ENCODE data around the gene RBM22.
A peak's percentile ranks its signal among the peaks of the same experiment; 100 is the strongest.

RBM22 gene

DNA sequence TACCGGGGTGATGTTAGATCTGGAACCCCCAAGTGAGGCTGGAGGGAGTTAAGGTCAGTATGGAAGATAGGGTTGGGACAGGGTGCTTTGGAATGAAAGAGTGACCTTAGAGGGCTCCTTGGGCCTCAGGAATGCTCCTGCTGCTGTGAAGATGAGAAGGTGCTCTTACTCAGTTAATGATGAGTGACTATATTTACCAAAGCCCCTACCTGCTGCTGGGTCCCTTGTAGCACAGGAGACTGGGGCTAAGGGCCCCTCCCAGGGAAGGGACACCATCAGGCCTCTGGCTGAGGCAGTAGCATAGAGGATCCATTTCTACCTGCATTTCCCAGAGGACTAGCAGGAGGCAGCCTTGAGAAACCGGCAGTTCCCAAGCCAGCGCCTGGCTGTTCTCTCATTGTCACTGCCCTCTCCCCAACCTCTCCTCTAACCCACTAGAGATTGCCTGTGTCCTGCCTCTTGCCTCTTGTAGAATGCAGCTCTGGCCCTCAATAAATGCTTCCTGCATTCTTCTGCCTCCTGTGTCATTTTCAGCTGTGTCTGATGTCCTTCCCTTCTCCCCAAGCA lies 42.1 kb downstream of the RBM22 start:
- peaks cover 12% of the 10 kb centered on the region for H3K27me3 ChIP-seq (ENCODE audit: insufficient read depth, low read length)
- no peak overlapping the region for H3K4me3 ChIP-seq (ENCODE audit: low read length)
- no peaks in the 10 kb centered on the region for H3K36me3 ChIP-seq (ENCODE audit: insufficient read depth, low read depth, low read length)
- no peak overlapping the region for H3K27ac ChIP-seq (ENCODE audit: low read length)
- H3K9ac ChIP-seq (ENCODE audit: low read depth, low read length), result no peak overlapping the region
- H3K4me1 ChIP-seq (ENCODE audit: insufficient read depth, low read length), result peaks cover 7% of the 10 kb centered on the region; the same call in 1 of the 2 replicates
- no peaks in the 10 kb centered on the region for H3K9me3 ChIP-seq (ENCODE audit: insufficient read depth, low read depth, low read length)

DNA sequence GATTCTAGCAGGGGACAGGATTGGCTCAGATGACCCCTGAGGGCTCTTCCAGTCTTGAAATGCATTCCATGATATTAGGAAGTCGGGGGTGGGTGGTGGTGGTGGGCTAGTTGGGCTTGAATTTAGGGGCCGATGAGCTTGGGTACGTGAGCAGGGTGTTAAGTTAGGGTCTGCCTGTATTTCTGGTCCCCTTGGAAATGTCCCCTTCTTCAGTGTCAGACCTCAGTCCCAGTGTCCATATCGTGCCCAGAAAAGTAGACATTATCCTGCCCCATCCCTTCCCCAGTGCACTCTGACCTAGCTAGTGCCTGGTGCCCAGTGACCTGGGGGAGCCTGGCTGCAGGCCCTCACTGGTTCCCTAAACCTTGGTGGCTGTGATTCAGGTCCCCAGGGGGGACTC lies 42.7 kb downstream of the RBM22 start:
- Histone ChIP-seq H3K4me3 (ENCODE audit: low read length) (no peak overlapping the region), H3K36me3 (ENCODE audit: insufficient read depth, low read depth, low read length) (no peaks in the 10 kb centered on the region), H3K27ac (ENCODE audit: low read length) (no peak overlapping the region), H3K27me3 (ENCODE audit: insufficient read depth, low read length) (peaks cover 12% of the 10 kb centered on the region), H3K4me1 (ENCODE audit: insufficient read depth, low read length) (peaks cover 7% of the 10 kb centered on the region; the same call in 1 of the 2 replicates), H3K9ac (ENCODE audit: low read depth, low read length) (no peak overlapping the region), H3K9me3 (ENCODE audit: insufficient read depth, low read depth, low read length) (no peaks in the 10 kb centered on the region)

DNA sequence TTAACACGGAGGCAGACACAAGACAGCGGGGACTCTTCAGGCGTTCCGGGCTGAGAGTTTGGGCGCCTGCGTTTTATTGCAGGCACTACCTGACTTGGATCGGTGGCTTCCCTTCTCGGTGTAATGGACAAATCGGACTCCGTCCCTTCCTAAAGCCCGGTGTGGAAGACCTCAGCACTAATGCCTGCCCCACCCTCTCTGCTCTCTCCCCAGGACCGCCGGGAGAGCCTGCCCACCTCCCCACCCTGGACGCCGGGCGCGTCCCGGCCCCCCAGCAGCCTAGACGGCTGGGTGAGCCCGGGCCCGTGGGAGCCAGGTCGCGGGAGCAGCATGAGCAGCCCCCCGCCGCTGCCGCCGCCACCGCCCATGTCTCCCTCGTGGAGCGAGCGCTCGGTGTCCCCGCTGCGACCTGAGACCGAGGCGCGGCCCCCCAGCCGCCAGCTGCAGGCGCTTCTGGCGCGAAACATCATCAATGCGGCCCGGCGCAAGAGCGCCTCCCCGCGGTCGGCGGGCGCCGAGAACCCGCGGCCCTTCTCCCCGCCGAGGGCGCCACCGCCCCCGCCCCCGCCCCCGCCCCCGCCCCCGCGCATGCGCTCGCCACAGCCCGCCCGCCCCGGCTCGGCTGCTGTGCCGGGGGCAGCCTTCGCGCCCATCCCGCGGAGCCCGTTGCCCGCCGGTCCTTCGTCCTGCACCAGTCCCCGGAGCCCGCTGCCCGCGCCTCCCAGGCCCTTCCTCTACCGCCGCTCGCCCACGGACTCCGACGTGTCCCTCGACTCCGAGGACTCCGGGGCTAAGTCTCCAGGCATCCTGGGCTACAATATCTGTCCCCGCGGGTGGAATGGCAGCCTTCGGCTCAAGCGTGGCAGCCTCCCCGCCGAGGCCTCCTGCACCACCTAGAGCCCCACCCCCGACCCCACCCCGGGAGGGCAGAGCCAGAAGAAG lies 44.4 kb downstream of the RBM22 start:
- peak overlapping the region; percentile 85; the same call in 1 of the 2 replicates for H3K9ac ChIP-seq (ENCODE audit: low read depth, low read length)
- peaks cover 11% of the 10 kb centered on the region for H3K4me1 ChIP-seq (ENCODE audit: insufficient read depth, low read length)
- peaks cover 12% of the 10 kb centered on the region for H3K27me3 ChIP-seq (ENCODE audit: insufficient read depth, low read length)
- H3K36me3 ChIP-seq (ENCODE audit: insufficient read depth, low read depth, low read length), result no peaks in the 10 kb centered on the region
- no peaks in the 10 kb centered on the region for H3K9me3 ChIP-seq (ENCODE audit: insufficient read depth, low read depth, low read length)
- no peak overlapping the region for H3K27ac ChIP-seq (ENCODE audit: low read length)
- peak overlapping the region; percentile 78 for H3K4me3 ChIP-seq (ENCODE audit: low read length)

DNA sequence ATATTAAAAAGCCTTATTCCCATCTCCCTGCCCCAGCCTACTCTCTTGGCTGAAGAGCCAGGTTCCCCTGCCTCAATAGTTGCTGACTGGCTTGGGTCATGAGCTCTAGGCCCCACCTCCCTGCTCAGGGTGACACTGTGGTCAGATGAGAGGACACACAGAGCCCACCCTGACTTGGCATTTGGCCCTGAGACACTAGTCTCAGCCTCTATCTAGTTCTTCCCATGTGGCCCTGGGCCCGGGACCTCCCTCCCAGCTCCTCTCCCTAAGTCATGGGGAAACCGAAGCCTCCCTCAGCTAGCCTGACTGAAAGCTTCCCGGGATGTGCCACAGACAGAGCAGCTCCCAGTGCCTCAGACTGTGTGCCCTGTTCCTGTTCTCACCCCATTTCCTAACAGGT lies 45.6 kb downstream of the RBM22 start:
- no peak overlapping the region for H3K27ac ChIP-seq (ENCODE audit: low read length)
- no peak overlapping the region for H3K9ac ChIP-seq (ENCODE audit: low read depth, low read length)
- H3K4me1 ChIP-seq (ENCODE audit: insufficient read depth, low read length), result peaks cover 8% of the 10 kb centered on the region

DNA sequence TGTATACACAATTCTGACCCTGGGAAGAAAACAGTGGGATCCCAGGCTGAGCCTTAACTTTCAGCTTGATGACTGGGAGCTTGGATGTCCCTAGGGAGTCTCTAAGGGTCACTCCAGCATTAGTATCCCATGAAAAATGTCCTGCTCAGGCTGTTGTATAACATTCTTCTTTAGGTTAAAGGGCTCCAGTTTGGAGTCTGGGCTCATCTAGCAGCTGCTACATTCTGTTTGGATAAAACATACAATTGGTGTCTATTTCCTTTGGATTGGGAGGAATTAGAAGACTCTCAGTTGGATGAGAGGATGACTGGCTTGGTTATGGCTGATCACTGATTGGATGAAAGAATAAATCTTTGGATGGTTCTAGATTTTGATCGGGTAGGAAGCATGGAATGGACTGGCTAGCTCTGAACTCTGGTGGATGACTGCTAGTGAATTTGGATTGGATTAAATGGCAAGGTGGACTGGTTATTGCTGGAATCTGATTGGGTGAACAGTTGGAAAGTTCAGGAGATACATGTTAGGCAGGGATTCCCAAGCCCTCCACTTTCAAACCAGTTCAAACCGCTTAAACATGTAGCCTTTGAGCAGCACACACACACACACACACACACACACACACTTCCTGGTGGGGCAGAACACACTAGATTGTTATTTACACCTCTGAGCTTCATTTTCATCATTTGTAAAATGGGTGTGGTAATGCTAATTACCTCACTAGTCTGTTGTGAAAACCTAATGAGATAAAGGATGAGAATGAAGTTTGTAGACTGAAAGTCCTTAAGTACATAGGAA lies 46.9 kb downstream of the RBM22 start:
- no peak overlapping the region for H3K4me3 ChIP-seq (ENCODE audit: low read length)
- H3K36me3 ChIP-seq (ENCODE audit: insufficient read depth, low read depth, low read length), result no peaks in the 10 kb centered on the region
- H3K4me1 ChIP-seq (ENCODE audit: insufficient read depth, low read length), result peaks cover 8% of the 10 kb centered on the region
- H3K9ac ChIP-seq (ENCODE audit: low read depth, low read length), result no peak overlapping the region
- no peak overlapping the region for H3K27ac ChIP-seq (ENCODE audit: low read length)
- no peaks in the 10 kb centered on the region for H3K9me3 ChIP-seq (ENCODE audit: insufficient read depth, low read depth, low read length)
- peaks cover 12% of the 10 kb centered on the region for H3K27me3 ChIP-seq (ENCODE audit: insufficient read depth, low read length)

More for the DNA sequence above, 45.6 kb downstream of the RBM22 start:
- Histone ChIP-seq H3K36me3 (ENCODE audit: insufficient read depth, low read depth, low read length) (no peaks in the 10 kb centered on the region), H3K4me3 (ENCODE audit: low read length) (no peak overlapping the region), H3K9me3 (ENCODE audit: insufficient read depth, low read depth, low read length) (no peaks in the 10 kb centered on the region), H3K27me3 (ENCODE audit: insufficient read depth, low read length) (peaks cover 12% of the 10 kb centered on the region)

DNA sequence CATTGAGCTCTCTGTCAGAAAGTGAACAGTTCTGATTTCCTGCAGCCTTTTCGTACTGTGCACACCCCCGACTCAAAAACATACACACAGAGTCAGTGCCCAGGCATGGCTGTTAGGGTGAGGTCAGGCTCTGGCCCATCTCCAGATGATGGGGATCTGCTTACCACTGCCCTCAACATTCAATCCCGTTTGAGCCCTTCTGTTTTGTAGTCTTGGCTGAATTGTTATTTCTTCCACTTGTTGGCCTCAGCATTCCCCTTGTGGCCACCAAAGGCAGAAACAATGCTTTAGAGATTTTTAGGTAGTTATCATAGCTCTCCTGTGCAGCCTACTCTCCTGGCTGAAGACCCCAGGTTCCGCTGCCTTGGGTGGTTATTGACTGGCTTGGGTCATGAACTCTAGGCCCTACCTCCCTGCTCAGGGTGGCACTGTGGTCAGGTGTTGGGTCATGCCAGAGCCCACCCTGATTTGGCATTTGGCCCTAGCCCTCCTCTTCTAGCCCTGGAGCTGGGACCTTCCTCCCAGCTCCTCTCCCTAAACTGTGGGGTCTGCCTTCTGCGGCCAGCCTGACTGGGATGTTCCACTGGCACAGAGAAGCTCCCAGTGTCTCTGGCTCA lies 47.6 kb downstream of the RBM22 start:
- Histone ChIP-seq H3K27ac (ENCODE audit: low read length) (no peak overlapping the region), H3K4me3 (ENCODE audit: low read length) (no peak overlapping the region), H3K9ac (ENCODE audit: low read depth, low read length) (no peak overlapping the region), H3K27me3 (ENCODE audit: insufficient read depth, low read length) (peaks cover 12% of the 10 kb centered on the region), H3K4me1 (ENCODE audit: insufficient read depth, low read length) (peaks cover 8% of the 10 kb centered on the region), H3K9me3 (ENCODE audit: insufficient read depth, low read depth, low read length) (no peaks in the 10 kb centered on the region), H3K36me3 (ENCODE audit: insufficient read depth, low read depth, low read length) (no peaks in the 10 kb centered on the region)

DNA sequence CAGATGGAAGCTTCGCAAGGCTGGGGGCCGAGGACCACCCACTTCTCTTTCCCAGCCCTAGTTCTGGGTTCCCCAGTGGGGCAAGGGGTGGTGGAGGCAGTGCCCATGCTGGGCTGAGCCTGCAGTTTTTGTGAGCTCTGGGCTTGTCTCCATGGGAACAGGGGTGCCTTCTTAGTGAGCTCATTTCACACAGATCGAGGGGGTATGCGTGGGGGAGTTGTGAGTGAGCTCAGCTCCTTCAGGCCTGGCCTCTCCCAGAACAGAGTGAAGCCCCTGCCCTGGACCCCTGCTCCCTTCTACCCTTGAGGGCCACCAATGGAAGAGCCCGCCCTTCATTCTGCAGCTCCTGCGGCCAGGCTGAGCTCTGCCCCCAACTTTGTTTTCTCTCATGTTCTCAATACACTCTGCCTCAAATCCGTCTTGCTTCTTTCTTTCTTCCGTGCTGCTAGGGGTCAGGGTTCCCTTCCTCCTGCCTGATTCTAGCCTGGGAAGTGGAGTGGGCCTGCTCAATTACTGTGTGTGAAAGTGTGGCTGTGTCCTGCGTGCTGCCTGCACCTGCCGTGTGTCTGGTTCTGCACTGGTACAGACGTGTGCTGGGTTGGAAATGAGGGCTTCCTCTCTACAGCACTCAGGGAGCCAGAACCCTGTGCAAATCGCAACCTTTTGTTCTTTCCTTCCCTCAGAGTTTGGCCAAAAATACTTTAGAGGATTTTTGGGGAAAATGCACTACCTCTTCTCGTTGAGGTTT lies 48.8 kb downstream of the RBM22 start:
- Histone ChIP-seq H3K9me3 (ENCODE audit: insufficient read depth, low read depth, low read length) (no peaks in the 10 kb centered on the region), H3K4me1 (ENCODE audit: insufficient read depth, low read length) (peaks cover 6% of the 10 kb centered on the region), H3K4me3 (ENCODE audit: low read length) (no peak overlapping the region), H3K27ac (ENCODE audit: low read length) (no peak overlapping the region), H3K36me3 (ENCODE audit: insufficient read depth, low read depth, low read length) (no peaks in the 10 kb centered on the region), H3K27me3 (ENCODE audit: insufficient read depth, low read length) (peaks cover 2% of the 10 kb centered on the region), H3K9ac (ENCODE audit: low read depth, low read length) (no peak overlapping the region)

DNA sequence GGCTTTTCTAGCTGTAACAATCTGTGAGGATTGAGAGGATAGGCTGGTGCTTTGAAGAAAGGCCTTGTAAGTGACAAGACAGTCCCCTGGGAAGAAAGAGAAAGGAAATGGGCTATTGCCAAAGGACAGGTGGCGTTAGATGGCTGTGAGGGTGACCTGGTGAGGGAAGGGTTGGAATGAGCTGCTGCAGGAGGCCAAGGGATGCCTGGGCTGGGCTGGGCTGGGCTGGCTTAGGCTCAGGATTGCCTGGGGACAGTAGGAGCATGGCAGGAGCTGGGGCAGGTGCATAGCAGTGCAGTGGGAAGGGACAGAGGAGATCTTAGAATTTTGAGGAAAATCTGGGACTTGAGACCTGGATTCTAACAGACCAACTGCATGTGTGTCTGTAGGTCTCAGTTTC lies 49.5 kb downstream of the RBM22 start:
- no peaks in the 10 kb centered on the region for H3K9me3 ChIP-seq (ENCODE audit: insufficient read depth, low read depth, low read length)
- no peaks in the 10 kb centered on the region for H3K36me3 ChIP-seq (ENCODE audit: insufficient read depth, low read depth, low read length)
- H3K27ac ChIP-seq (ENCODE audit: low read length), result no peak overlapping the region
- no peak overlapping the region for H3K9ac ChIP-seq (ENCODE audit: low read depth, low read length)
- no peak overlapping the region for H3K4me3 ChIP-seq (ENCODE audit: low read length)
- H3K4me1 ChIP-seq (ENCODE audit: insufficient read depth, low read length), result peaks cover 5% of the 10 kb centered on the region; the same call in 1 of the 2 replicates
- H3K27me3 ChIP-seq (ENCODE audit: insufficient read depth, low read length), result no peaks in the 10 kb centered on the region

DNA sequence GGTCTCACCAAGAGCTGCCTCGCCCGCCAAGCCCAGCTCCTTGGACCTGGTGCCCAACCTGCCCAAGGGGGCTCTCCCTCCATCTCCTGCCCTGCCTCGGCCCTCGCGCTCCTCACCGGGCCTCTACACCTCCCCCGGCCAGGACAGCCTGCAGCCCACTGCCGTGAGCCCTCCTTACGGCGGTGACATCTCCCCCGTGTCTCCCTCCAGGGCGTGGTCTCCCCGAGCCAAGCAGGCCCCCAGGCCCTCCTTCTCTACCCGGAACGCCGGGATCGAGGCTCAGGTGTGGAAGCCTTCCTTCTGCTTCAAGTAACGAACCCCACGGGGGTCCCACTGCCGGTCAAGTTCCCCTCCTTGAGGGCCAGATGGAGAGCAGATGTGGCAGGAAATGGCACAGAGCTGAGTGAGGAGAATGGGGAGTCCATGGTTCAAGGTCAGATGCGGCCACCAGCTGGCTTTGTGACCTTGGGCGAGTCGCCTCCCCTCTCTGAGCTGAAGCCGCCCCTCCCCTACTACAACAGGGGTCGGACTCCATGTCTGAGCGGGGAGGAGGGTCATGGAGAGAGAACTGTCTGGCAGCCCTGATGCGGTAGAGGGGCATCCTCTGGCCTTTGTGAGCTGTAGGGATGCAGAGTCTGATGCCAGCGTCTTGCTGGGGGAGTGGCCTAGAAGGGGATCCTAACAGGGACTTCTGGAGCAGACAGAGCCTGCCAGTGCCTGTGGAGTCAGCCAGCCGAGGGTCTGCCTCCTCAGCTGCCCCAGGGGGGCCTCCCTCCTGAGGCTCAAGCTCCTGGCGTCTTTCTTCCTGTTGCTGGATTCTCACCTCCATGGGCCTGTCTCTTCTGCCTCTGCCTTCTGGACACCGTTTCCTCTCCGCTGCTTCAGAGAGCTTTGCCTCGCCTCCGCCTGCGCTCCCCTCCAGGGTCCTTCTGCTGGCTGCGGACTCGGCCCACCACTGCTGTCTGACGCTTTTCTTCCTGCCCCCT lies 50.5 kb downstream of the RBM22 start:
- H3K4me3 ChIP-seq (ENCODE audit: low read length), result no peak overlapping the region
- H3K36me3 ChIP-seq (ENCODE audit: insufficient read depth, low read depth, low read length), result no peaks in the 10 kb centered on the region
- no peaks in the 10 kb centered on the region for H3K27me3 ChIP-seq (ENCODE audit: insufficient read depth, low read length)
- H3K9me3 ChIP-seq (ENCODE audit: insufficient read depth, low read depth, low read length), result no peaks in the 10 kb centered on the region
- peaks cover 7% of the 10 kb centered on the region; the same call in 1 of the 2 replicates for H3K4me1 ChIP-seq (ENCODE audit: insufficient read depth, low read length)
- H3K9ac ChIP-seq (ENCODE audit: low read depth, low read length), result no peak overlapping the region
- no peak overlapping the region for H3K27ac ChIP-seq (ENCODE audit: low read length)

All from iPS-20b (cell line).